Renal cortical epithelial cell (primary cell): ENCODE measurements around the gene MAN1C1. TPM values are rescaled to one million over a fixed set of nuclear protein-coding genes. Genes with fewer than 3 reads are reported as not detected.

Experiments used
- DNase-seq: peaks from one replicate; pipeline ENCODE4 v3.0.0-alpha.2; 2011; ENCODE audit warnings: low read depth
- total RNA-seq: library from RNA; depleted of rRNA; stranded (reverse); fragments of >200 nt; gene quantifications from 2 replicates; pipeline ENCODE4 v1.2.3, GENCODE V29; 2014

Gene MAN1C1
- total RNA-seq, 1 donor from 2014 or later: 0.10 TPM

GRCh38 chr1:25614501-25615171 is 2.0 kb upstream of the MAN1C1 start:
- DNase-seq: no peak

- DNase-seq: no peak
Measured at GRCh38 chr1:25615172-25615541, 1.4 kb upstream of the MAN1C1 start.

GRCh38 chr1:25615563-25616094 is 962 bp upstream of the MAN1C1 start:
- no peak for DNase-seq

GRCh38 chr1:25616987-25617624 is 515 bp downstream of the MAN1C1 start:
- no peak for DNase-seq

GRCh38 chr1:25617625-25618432 is 1.2 kb downstream of the MAN1C1 start:
- DNase-seq: no peak

- DNase-seq: no peak
Measured at GRCh38 chr1:25618433-25618808, 1.8 kb downstream of the MAN1C1 start.

- DNase-seq: no peak
Measured at GRCh38 chr1:25619101-25619890, 2.7 kb downstream of the MAN1C1 start.

GRCh38 chr1:25620211-25620610 is 3.6 kb downstream of the MAN1C1 start:
- no peak for DNase-seq

- no peak for DNase-seq
Measured at GRCh38 chr1:25620701-25621350, 4.2 kb downstream of the MAN1C1 start.

- DNase-seq: no peak
Measured at GRCh38 chr1:25621876-25622275, 5.3 kb downstream of the MAN1C1 start.

GRCh38 chr1:25622531-25622930 is 5.9 kb downstream of the MAN1C1 start:
- no peak for DNase-seq

- no peak for DNase-seq
Measured at GRCh38 chr1:25623007-25623406, 6.4 kb downstream of the MAN1C1 start.

GRCh38 chr1:25623731-25624130 is 7.1 kb downstream of the MAN1C1 start:
- no peak for DNase-seq

GRCh38 chr1:25624156-25624555 is 7.6 kb downstream of the MAN1C1 start:
- DNase-seq: no peak

GRCh38 chr1:25624604-25625003 is 8.0 kb downstream of the MAN1C1 start:
- DNase-seq: no peak

GRCh38 chr1:25626018-25626417 is 9.4 kb downstream of the MAN1C1 start:
- no peak for DNase-seq

- no peak for DNase-seq
Measured at GRCh38 chr1:25628741-25629421, 12.3 kb downstream of the MAN1C1 start.

GRCh38 chr1:25629836-25630235 is 13.2 kb downstream of the MAN1C1 start:
- no peak for DNase-seq

GRCh38 chr1:25631750-25632485 is 15.3 kb downstream of the MAN1C1 start:
- no peak for DNase-seq

GRCh38 chr1:25634066-25634465 is 17.5 kb downstream of the MAN1C1 start:
- no peak for DNase-seq
